ENCODE results near the gene DEGS1.

GRCh38 chr1:224238212-224238611 lies 55.2 kb downstream of the DEGS1 start:
- TF ChIP-seq, protein P1, sequence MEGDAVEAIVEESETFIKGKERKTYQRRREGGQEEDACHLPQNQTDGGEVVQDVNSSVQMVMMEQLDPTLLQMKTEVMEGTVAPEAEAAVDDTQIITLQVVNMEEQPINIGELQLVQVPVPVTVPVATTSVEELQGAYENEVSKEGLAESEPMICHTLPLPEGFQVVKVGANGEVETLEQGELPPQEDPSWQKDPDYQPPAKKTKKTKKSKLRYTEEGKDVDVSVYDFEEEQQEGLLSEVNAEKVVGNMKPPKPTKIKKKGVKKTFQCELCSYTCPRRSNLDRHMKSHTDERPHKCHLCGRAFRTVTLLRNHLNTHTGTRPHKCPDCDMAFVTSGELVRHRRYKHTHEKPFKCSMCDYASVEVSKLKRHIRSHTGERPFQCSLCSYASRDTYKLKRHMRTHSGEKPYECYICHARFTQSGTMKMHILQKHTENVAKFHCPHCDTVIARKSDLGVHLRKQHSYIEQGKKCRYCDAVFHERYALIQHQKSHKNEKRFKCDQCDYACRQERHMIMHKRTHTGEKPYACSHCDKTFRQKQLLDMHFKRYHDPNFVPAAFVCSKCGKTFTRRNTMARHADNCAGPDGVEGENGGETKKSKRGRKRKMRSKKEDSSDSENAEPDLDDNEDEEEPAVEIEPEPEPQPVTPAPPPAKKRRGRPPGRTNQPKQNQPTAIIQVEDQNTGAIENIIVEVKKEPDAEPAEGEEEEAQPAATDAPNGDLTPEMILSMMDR (tag by site-specific recombination; IDR thresholded peaks at IDR 0.05), result no peak
- TF ChIP-seq ZNF514 (tag by site-specific recombination; IDR thresholded peaks at IDR 0.05), result no peak

Measured in HEK293 (cell line).